ENCODE results near the gene PRR16. TPM values are rescaled to one million over a fixed set of nuclear protein-coding genes. Genes with fewer than 3 reads are reported as not detected.

Gene PRR16
- total and polyA plus RNA-seq, 2 experiments from 2014 or later = 15.3 to 16.1 TPM

- no peak overlapping the region for H3K4me3 ChIP-seq
- H3K4me1 ChIP-seq (ENCODE audit: insufficient read depth) = peaks cover 5% of the 10 kb centered on the region
- H3K4me2 ChIP-seq = no peak overlapping the region
- H3K9me2 ChIP-seq (replicated peaks; ENCODE audit: insufficient read depth) = no peaks in the 10 kb centered on the region
- TF ChIP-seq EZH2 (IDR thresholded peaks at IDR 0.05; ENCODE audit: borderline replicate concordance) (no peak), EZH2phosphoT487 (IDR thresholded peaks at IDR 0.05; ENCODE audit: low read depth, severe bottlenecking, unreplicated experiment) (no peak), CTCF (IDR thresholded peaks at IDR 0.05; ENCODE audit: poor library complexity) (no peak)
- no peak for DNase-seq (ENCODE audit: low spot score)
- H3K27ac ChIP-seq = no peak overlapping the region
- no peak overlapping the region for H2AFZ ChIP-seq
- no peaks in the 10 kb centered on the region for H4K20me1 ChIP-seq (ENCODE audit: insufficient read depth, poor library complexity, severe bottlenecking)
- no peaks in the 10 kb centered on the region for H3K36me3 ChIP-seq (replicated peaks; ENCODE audit: insufficient read depth, low read depth)
- 94% methylated on average over 3 of the region's 3 CpGs for WGBS (ENCODE audit: low lambda C conversion rate, missing lambda C conversion rate)
- H3K27me3 ChIP-seq = no peaks in the 10 kb centered on the region
- no peaks in the 10 kb centered on the region for H3K9me3 ChIP-seq (ENCODE audit: low read depth)
- H3K79me2 ChIP-seq = no peaks in the 10 kb centered on the region
Measured at GRCh38 chr5:120442694-120443093, 21.4 kb upstream of the PRR16 start.

GRCh38 chr5:120443607-120444006 lies 20.5 kb upstream of the PRR16 start:
- no peaks in the 10 kb centered on the region for H3K27me3 ChIP-seq
- no peak for TF ChIP-seq EZH2 (IDR thresholded peaks at IDR 0.05; ENCODE audit: borderline replicate concordance)
- no peak for TF ChIP-seq EZH2phosphoT487 (IDR thresholded peaks at IDR 0.05; ENCODE audit: low read depth, severe bottlenecking, unreplicated experiment)
- H3K4me1 ChIP-seq (ENCODE audit: insufficient read depth) = peaks cover 5% of the 10 kb centered on the region
- 91% methylated on average over 2 of the region's 2 CpGs for WGBS (ENCODE audit: low lambda C conversion rate, missing lambda C conversion rate)
- no peak overlapping the region for H3K27ac ChIP-seq
- H3K36me3 ChIP-seq (replicated peaks; ENCODE audit: insufficient read depth, low read depth) = no peaks in the 10 kb centered on the region
- H3K9me2 ChIP-seq (replicated peaks; ENCODE audit: insufficient read depth) = no peaks in the 10 kb centered on the region
- H3K4me3 ChIP-seq = no peak overlapping the region
- H3K9me3 ChIP-seq (ENCODE audit: low read depth) = no peaks in the 10 kb centered on the region
- H3K4me2 ChIP-seq = no peak overlapping the region
- no peak for DNase-seq (ENCODE audit: low spot score)
- no peaks in the 10 kb centered on the region for H4K20me1 ChIP-seq (ENCODE audit: insufficient read depth, poor library complexity, severe bottlenecking)
- no peaks in the 10 kb centered on the region for H3K79me2 ChIP-seq
- H2AFZ ChIP-seq = no peak overlapping the region

- Histone ChIP-seq H3K4me2 (no peak overlapping the region), H3K27me3 (no peaks in the 10 kb centered on the region), H3K4me1 (ENCODE audit: insufficient read depth) (peaks cover 5% of the 10 kb centered on the region), H3K27ac (no peak overlapping the region), H3K79me2 (no peaks in the 10 kb centered on the region), H3K36me3 (replicated peaks; ENCODE audit: insufficient read depth, low read depth) (no peaks in the 10 kb centered on the region), H3K4me3 (no peak overlapping the region), H3K9me2 (replicated peaks; ENCODE audit: insufficient read depth) (no peaks in the 10 kb centered on the region), H4K20me1 (ENCODE audit: insufficient read depth, poor library complexity, severe bottlenecking) (no peaks in the 10 kb centered on the region), H2AFZ (no peak overlapping the region), H3K9me3 (ENCODE audit: low read depth) (no peaks in the 10 kb centered on the region)
- TF ChIP-seq EZH2 (IDR thresholded peaks at IDR 0.05; ENCODE audit: borderline replicate concordance) (no peak), CTCF (IDR thresholded peaks at IDR 0.05; ENCODE audit: poor library complexity) (no peak), EZH2phosphoT487 (IDR thresholded peaks at IDR 0.05; ENCODE audit: low read depth, severe bottlenecking, unreplicated experiment) (no peak)
- peak; percentile 15 for DNase-seq (ENCODE audit: low spot score)
- 31% methylated on average over 2 of the region's 2 CpGs for WGBS (ENCODE audit: low lambda C conversion rate, missing lambda C conversion rate)
Measured at GRCh38 chr5:120446068-120446492, 18.0 kb upstream of the PRR16 start.

GRCh38 chr5:120446901-120447300 lies 17.2 kb upstream of the PRR16 start:
- no peak for DNase-seq (ENCODE audit: low spot score)
- Histone ChIP-seq H3K4me2 (no peak overlapping the region), H3K4me1 (ENCODE audit: insufficient read depth) (peaks cover 5% of the 10 kb centered on the region), H3K27me3 (no peaks in the 10 kb centered on the region), H2AFZ (no peak overlapping the region), H3K4me3 (no peak overlapping the region), H3K9me3 (ENCODE audit: low read depth) (no peaks in the 10 kb centered on the region), H3K36me3 (replicated peaks; ENCODE audit: insufficient read depth, low read depth) (no peaks in the 10 kb centered on the region), H3K9me2 (replicated peaks; ENCODE audit: insufficient read depth) (no peaks in the 10 kb centered on the region), H4K20me1 (ENCODE audit: insufficient read depth, poor library complexity, severe bottlenecking) (no peaks in the 10 kb centered on the region), H3K79me2 (no peaks in the 10 kb centered on the region), H3K27ac (no peak overlapping the region)
- 30% methylated on average over 2 of the region's 2 CpGs for WGBS (ENCODE audit: low lambda C conversion rate, missing lambda C conversion rate)
- no peak for TF ChIP-seq CTCF (IDR thresholded peaks at IDR 0.05; ENCODE audit: poor library complexity)
- no peak for TF ChIP-seq EZH2phosphoT487 (IDR thresholded peaks at IDR 0.05; ENCODE audit: low read depth, severe bottlenecking, unreplicated experiment)
